ENCODE results near the gene CBX7. TPM values are rescaled to one million over a fixed set of nuclear protein-coding genes. Genes with fewer than 3 reads are reported as not detected.

The CBX7 gene
- total and polyA plus RNA-seq, 2 of the 4 experiments (the other 2 are of a cell fraction), result 0.90 to 3.6 TPM

GRCh38 chr22:39175353-39176142 is 23.1 kb upstream of the CBX7 start (continued):
- TF ChIP-seq MXI1 (IDR thresholded peaks at IDR 0.05; ENCODE audit: borderline replicate concordance, low read depth, low read length), result no peak
- no peak for TF ChIP-seq SMC3 (IDR thresholded peaks at IDR 0.05; ENCODE audit: low read depth, low read length)

DNA sequence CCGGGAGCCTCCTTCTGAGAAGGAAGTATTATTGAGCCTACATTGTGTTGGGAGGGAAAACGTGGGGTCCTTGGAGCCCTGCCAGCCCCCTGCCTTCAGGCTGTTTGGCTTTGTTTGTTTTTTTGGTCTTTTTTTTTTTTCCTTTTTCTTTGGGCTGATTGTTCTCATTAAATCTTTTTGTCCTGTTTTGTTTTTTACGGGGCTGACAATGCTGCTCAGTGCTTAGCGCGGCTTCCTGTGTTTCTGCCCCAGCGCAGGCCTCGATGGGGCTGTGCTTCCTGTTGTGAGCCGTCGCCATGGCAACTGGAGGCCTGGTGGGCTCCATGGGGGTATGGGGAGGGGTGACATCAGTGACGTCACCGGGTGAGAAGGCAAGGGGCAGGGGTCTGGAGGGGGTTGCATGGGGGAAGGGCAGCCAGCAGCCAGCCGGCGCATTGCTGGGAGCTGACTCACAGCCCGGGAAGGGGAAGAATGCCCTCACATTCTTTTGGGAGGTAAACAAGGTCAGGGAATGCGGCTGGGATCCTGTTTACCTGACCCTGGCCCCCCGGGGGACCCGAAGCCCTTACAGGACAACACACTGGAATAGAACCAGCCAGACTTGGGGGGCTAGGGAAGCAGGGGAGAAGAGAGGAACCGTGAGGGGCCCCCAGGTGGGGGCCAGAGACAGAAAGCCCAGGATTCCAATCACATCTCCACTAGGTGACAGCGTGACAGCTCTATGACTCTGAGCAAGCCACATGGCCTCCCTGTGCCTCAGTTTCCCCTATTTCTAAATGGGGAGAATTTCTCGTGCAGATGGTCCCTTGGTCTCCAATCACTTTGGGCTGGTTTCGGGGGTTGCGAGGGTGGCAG is 22.2 kb upstream of the CBX7 start:
- peak overlapping the region; percentile 82 for H2BK5ac ChIP-seq (ENCODE audit: low read depth, low read length, poor library complexity, severe bottlenecking)
- peak overlapping the region; percentile 98 to 99 for H4K8ac ChIP-seq (ENCODE audit: low read depth in 2 of 2, low read length in 2 of 2)
- H2BK15ac ChIP-seq (ENCODE audit: low read depth, low read length), result peak overlapping the region; percentile 100; the same call in 2 of the 3 replicates
- H3K4me1 ChIP-seq (ENCODE audit: control insufficient read depth, insufficient read depth, low read length), result peaks cover 39% of the 10 kb centered on the region
- DNase-seq, result peak; percentile 89
- H3K79me1 ChIP-seq (ENCODE audit: low read depth in 1 of 2, low read length in 2 of 2), result peaks cover 0 to 20% of the 10 kb centered on the region in 2 experiments; a peak in 2 of 4 replicates
- peak overlapping the region; percentile 100 for H2BK120ac ChIP-seq (ENCODE audit: low read depth, low read length)
- H3K56ac ChIP-seq (ENCODE audit: extremely low read depth, insufficient read depth, low read length), result peak overlapping the region; percentile 93
- BruUV-seq (replicated peaks), result no TSS peak
- H3K9ac ChIP-seq (ENCODE audit: low read depth, low read length), result peak overlapping the region; percentile 67
- H4K5ac ChIP-seq (ENCODE audit: low read depth, low read length), result peak overlapping the region; percentile 95
- H2AFZ ChIP-seq (replicated peaks; ENCODE audit: low read length, poor library complexity), result peak overlapping the region; percentile 85
- peak overlapping the region; percentile 100 for H2BK20ac ChIP-seq (ENCODE audit: low read depth, low read length)
- H2AK5ac ChIP-seq (ENCODE audit: low read depth, low read length), result peak overlapping the region; percentile 100
- intact Hi-C loops (cut with micrococcal nuclease), result loop anchor here (1.0 to 10.0 kb wide), 3 partner anchors 166 to 348 kb away; partner anchors contain the start of gene ATF4
- peak overlapping the region; percentile 89 for H3K18ac ChIP-seq (ENCODE audit: low read depth, low read length)
- ChIA-PET CTCF (interaction anchor here (1.5 kb wide), 1 partner anchor 66 kb away, joined by 3 read pairs; no protein-coding TSS in a partner anchor), POLR2A (ENCODE audit: unreplicated experiment) (no interaction called here)
- peak overlapping the region; percentile 94 for H2AK9ac ChIP-seq (replicated peaks; ENCODE audit: low read depth, low read length, poor library complexity)
- WGBS, 2 experiments (ENCODE audit: extremely low coverage in 2 of 2, insufficient read length in 1 of 2), result 0% methylated on average over 6 of the region's 22 CpGs; no CpG with 5 or more reads in 1 of the 2 experiments
- dilution Hi-C loops (cut with HindIII; ENCODE audit: low sequenced_read_pairs, unreplicated experiment), result no loop called here
- H3K4me2 ChIP-seq (ENCODE audit: low read depth, low read length), result 0 out of 2 replicates have a peak overlapping the region, but pooled peaks have one; percentile 3
- H3K4me3 ChIP-seq (ENCODE audit: insufficient read depth, low read depth, low read length), result no peak overlapping the region
- no peaks in the 10 kb centered on the region for H3K27me3 ChIP-seq (ENCODE audit: control insufficient read depth, insufficient read depth, low read length)
- H4K91ac ChIP-seq (ENCODE audit: insufficient read depth, low read depth, low read length), result peak overlapping the region; percentile 100
- peak overlapping the region; percentile 91 for H3K27ac ChIP-seq (ENCODE audit: insufficient read depth, low read length)
- H3K23ac ChIP-seq (ENCODE audit: low read depth, low read length), result peak overlapping the region; percentile 97
- no peaks in the 10 kb centered on the region for H3K9me3 ChIP-seq (ENCODE audit: control insufficient read depth, insufficient read depth, low read length)
- H3K36me3 ChIP-seq (ENCODE audit: control insufficient read depth, insufficient read depth, low read length), result no peaks in the 10 kb centered on the region
- in situ Hi-C loops (cut with MboI; ENCODE audit: low sequenced_read_pairs), result loop anchor here (5.0 to 25.0 kb wide), 2 partner anchors 138 to 863 kb away; no protein-coding TSS in a partner anchor
- peaks cover 35% of the 10 kb centered on the region for H3K9me1 ChIP-seq (ENCODE audit: insufficient read depth, low read length)
- peak overlapping the region; percentile 96 for H3K14ac ChIP-seq (replicated peaks; ENCODE audit: low read depth, low read length)
- no peaks in the 10 kb centered on the region for H4K20me1 ChIP-seq (ENCODE audit: insufficient read depth, low read length)
- ATAC-seq (ENCODE audit: low read depth), result peak; percentile 68
- H3K4ac ChIP-seq (ENCODE audit: low read depth, low read length), result peak overlapping the region; percentile 100
- TF ChIP-seq MXI1 (IDR thresholded peaks at IDR 0.05; ENCODE audit: borderline replicate concordance, low read depth, low read length) (no peak), SMC3 (IDR thresholded peaks at IDR 0.05; ENCODE audit: low read depth, low read length) (no peak), NFE2L2 (IDR thresholded peaks at IDR 0.05; ENCODE audit: low read depth, low read length) (no peak), RAD21 (IDR thresholded peaks at IDR 0.05; ENCODE audit: low read length) (no peak), CEBPB (IDR thresholded peaks at IDR 0.05; ENCODE audit: low read depth, low read length) (no peak), POLR2A (IDR thresholded peaks at IDR 0.05; ENCODE audit: low read depth, low read length) (no peak), RFX5 (IDR thresholded peaks at IDR 0.05; ENCODE audit: low read depth, low read length) (no peak), FOS (IDR thresholded peaks at IDR 0.05; ENCODE audit: low read depth, low read length) (peak; percentile 83), MAZ (IDR thresholded peaks at IDR 0.05; ENCODE audit: borderline replicate concordance, low read depth, low read length) (peak; percentile 85; the same call in 1 of the 2 replicates), BHLHE40 (IDR thresholded peaks at IDR 0.05; ENCODE audit: low read depth, low read length) (peak; percentile 20; the same call in 1 of the 2 replicates), MAFK (IDR thresholded peaks at IDR 0.05; ENCODE audit: low read depth, low read length) (no peak)
- TF ChIP-seq, protein P1, sequence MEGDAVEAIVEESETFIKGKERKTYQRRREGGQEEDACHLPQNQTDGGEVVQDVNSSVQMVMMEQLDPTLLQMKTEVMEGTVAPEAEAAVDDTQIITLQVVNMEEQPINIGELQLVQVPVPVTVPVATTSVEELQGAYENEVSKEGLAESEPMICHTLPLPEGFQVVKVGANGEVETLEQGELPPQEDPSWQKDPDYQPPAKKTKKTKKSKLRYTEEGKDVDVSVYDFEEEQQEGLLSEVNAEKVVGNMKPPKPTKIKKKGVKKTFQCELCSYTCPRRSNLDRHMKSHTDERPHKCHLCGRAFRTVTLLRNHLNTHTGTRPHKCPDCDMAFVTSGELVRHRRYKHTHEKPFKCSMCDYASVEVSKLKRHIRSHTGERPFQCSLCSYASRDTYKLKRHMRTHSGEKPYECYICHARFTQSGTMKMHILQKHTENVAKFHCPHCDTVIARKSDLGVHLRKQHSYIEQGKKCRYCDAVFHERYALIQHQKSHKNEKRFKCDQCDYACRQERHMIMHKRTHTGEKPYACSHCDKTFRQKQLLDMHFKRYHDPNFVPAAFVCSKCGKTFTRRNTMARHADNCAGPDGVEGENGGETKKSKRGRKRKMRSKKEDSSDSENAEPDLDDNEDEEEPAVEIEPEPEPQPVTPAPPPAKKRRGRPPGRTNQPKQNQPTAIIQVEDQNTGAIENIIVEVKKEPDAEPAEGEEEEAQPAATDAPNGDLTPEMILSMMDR (conservative IDR thresholded peaks at IDR 0.05; ENCODE audit: low read depth, low read length), result no peak

All from IMR-90 (cell line).